Stimulated activated CD4-positive, alpha-beta T cell treated with anti-CD3 and anti-CD28 coated beads, Interleukin-12 subunit alpha, Interleukin-12 subunit beta, amount 100 ng/mL, for 4 hours (primary cell): ENCODE results near the gene ABR.

ENCODE experiments used
- DNase-seq: peaks from one replicate; pipeline ENCODE4 v3.0.0-alpha.2; 2020

Gene ABR

GRCh38 chr17:1179818-1180742 lies at the start of gene ABR:
Gene ABR, minus strand, starts transcription at chr17:1179981. Its CDS starts 254 bp downstream, at chr17:1179727.
- DNase-seq, result peak; percentile 48

GRCh38 chr17:1229349-1229899 lies 49.6 kb upstream of the ABR start:
- peak; percentile 39 for DNase-seq

DNA sequence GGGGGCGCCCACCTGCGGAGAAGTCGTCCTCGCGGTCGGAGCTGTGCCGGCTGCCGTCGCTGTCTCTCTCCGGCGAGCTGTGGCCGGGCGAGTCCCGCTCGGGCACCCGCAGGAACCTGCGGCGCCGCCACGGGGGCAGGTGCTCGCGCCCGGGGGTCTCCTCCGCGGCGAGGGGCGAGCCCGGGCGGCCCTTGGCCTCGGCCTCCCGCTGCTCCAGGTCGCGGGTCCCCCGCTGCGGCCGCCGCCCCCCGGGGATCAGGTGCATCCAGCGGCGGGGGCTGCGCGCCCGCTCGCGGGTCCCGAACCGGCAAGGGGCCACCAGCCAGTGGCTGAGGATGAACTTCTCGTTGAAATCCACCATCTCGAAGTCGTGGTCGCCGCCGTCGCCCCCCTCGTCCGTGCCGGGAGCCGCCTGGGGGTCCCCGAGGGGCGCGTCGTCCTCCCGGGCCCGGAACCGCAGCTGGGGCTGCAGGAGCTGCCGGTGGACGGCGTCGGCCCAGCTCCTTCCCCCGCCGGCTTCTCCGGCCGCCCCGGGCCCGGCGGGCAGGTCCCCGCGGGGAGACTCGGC lies 49.1 kb upstream of the ABR start:
- DNase-seq, result no peak

DNA sequence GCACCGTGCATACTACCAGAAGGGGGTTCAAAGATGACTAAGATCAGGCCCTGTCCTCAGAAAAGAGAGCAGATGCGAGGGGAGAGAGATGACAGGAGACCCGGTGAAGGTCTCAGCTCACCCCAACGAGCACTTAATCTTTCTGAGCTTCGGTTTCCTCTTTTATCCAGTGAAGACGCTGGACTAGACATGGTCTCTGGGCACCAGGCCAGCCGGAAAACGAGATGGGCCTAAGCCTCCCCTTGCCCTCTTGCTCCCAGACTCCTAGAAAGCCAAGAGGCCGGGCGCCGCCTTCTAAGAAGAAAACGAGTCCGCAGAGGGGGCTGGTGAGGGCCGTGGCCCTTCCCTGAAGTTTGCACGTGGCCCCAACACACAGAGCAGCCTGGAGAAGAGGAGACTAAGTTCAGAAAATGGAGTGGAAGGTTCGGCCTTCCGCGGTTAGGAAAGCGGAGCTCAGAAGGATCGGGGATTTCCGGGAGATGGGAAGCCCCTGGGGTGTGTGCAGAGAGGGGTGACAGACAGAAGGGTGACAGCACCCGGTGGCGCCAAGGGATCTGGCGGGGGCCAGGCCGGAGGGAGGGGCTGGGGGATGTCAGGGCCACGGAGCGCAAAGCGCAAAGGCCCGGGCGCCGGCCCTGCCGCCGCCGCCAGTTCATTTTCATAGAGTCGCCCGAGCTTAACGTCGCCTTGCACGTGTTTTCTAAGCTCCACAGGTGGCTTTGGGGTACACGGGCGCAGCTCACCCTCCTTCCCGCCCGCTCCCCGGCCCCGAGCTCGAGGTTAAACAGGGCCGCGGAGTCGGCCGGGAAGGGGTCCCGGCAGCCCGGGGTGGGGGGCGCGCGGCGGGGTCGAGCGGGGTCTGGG lies 48.4 kb upstream of the ABR start:
- DNase-seq, result no peak

- DNase-seq, result no peak
Measured at GRCh38 chr17:1227365-1227764, 47.6 kb upstream of the ABR start.

DNA sequence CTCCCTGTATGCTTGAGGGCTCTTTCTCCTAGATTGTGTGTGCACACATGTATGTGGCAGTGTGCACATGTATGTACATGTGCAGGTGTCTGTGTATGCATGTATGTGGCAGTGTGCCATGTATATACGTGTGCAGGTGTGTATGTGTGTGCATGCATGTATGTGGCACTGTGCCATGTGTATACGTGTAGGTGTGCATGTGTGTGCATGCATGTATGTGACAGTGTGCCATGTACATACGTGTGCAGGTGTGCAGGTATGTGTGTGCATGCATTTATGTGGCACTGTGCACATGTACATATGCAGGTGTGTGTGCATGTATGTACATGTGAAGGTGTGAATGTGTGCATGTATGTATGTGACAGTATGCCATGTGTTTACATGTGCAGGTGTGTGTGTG lies 46.5 kb upstream of the ABR start:
- DNase-seq, result no peak

DNA sequence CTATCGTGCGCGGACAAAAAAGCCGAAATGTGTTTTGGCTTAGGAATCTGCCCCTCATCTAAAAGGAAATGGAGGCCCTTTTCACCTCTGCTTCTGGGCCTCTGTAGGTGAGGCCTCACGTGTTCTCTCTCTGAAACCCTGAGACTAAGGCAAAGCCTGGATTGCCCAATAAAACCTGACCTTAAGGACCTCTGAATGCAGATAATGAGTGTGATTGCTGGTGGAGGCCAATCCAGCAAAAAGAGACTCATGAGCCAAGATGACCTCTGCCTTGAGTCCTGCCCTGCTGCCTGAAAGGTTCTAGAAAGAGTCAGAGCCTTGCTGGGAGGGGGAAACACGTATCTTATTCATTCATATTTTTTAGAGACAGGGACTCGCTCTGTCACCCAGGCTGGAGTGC lies 44.5 kb upstream of the ABR start:
- no peak for DNase-seq

GRCh38 chr17:1223662-1224061 lies 43.9 kb upstream of the ABR start:
- no peak for DNase-seq

GRCh38 chr17:1222321-1222720 lies 42.5 kb upstream of the ABR start:
- DNase-seq, result no peak

GRCh38 chr17:1221209-1221608 lies 41.4 kb upstream of the ABR start:
- DNase-seq, result no peak

- DNase-seq, result no peak
Measured at GRCh38 chr17:1220346-1220745, 40.6 kb upstream of the ABR start.

DNA sequence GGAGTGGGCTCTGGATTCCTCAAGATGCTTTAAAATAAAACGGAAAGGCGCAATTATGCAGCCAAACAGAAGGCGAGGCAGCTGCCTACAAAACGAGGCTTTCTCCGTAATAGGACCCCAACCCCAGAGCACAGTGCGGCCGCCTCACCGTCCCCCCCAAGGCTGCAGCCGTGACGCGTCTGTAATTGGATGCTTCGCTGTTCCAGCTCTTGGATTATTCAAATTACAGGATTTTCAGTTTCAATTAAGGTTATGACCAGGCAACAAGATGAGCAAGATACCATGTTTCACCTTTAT lies 37.3 kb upstream of the ABR start:
- DNase-seq, result no peak

- DNase-seq, result no peak
Measured at GRCh38 chr17:1216217-1217088, 36.7 kb upstream of the ABR start.

DNA sequence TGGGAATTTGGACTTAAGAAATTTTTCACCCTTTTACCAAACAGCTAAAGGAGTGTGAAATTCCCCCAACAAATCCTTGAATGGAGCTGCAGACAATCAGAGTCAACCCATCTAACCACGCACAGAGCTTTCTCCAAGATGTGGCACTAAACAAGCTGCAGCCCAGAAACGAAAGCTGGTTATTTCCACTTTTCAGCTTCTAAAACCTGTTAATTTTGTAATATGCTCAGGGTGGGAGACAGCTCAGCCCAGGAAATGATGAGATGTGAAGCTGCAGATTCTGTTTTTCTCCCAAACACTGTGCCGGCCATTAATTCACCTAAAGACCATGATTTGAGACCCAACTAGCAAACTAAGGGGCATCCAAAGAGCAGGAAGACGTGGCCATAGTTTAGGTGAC lies 33.2 kb upstream of the ABR start:
- no peak for DNase-seq

GRCh38 chr17:1211287-1211686 lies 31.5 kb upstream of the ABR start:
- DNase-seq, result no peak

DNA sequence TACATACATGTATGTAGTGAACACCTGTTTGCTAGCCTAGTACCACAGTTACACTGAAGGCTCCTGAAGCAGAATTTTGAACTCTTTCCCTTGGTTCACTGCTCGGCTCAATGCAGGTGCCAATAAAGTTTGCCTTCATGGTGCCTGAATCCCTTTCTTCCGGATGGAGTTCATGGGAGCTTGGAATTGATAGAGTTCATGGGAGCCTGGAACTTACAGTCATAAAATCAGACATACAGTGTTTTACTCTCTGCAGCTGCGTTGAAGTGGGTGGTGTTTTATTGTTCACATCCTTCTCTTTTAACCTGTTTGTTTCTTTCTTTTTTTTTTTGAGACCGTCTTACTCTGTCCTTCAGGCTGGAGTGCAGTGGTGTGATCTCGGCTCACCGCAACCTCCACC lies 29.2 kb upstream of the ABR start:
- DNase-seq, result no peak

DNA sequence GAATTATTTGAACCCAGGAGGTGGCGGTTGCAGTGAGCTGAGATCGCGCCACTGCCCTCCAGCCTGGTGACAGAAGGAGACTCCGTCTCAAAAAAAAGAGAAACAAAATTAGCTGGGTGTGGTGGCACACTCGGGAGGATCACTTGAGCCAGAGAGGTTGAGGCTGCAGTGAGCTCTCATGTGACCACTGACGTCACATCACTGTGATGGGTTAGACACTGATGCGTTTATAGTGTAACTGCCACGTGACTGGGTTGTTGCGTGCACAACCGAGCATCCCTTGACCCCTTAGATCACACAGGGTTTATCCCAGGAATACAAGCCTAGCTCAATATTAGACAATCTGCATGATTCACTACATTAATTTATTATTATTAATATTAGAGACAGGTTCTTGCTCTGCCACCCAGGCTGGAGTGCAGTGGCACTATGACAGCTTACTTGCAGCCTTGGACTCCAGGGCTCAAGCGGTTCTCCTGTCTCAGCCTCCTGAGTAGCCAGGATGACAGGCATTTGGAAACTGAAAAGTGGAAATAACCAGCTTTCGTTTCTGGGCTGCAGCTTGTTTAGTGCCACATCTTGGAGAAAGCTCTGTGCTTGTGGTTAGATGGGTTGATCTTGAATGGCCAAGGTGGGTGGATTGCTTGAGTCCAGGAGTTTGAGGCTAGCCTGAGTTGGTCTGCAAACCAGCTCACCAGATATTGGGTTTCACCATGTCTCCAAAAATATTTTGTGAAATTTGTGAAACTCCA lies 26.4 kb upstream of the ABR start:
- no peak for DNase-seq

- DNase-seq, result no peak
Measured at GRCh38 chr17:1203967-1204291, 24.1 kb upstream of the ABR start.

DNA sequence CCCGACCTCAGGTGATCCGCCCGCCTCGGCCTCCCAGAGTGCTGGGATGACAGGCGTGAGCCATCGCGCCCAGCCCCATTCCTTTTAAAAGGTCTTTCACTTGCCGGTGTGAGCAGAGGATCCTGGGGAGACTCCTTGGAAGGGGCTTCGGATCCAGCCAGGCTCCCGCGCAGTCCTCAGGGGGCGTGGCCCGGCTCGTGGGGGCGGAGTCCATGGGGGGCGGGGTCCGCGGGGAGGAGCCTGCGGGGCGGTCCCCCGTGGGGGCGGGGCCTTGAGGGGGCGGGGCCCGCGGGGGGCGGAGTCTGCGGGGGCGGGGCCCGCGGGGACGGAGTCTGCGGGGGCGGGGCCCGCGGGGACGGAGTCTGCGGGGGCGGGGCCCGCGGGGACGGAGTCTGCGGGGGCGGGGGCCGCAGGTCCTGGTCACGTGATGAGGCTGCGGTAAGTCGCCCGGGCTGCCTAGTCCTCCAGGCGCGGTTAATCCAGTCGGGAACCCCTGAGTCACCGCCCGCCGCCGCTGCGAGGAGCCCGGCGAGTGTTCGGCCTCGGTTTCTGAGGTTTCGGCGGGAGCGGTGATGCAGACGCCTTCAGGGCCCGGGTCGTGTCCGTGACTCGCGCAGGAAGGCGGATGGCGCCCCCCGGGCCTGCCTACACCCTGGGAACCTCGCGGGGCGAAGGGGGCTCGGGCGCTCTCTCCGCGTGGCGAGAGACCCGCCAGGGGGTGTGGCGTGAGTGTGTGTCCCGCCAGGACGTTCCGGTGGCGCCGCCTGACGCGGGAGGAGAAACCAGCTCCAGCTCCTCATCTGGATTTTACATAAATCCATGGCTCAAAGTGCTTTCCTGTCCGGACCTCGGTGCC lies 23.6 kb upstream of the ABR start:
- DNase-seq, result peak; percentile 40

DNA sequence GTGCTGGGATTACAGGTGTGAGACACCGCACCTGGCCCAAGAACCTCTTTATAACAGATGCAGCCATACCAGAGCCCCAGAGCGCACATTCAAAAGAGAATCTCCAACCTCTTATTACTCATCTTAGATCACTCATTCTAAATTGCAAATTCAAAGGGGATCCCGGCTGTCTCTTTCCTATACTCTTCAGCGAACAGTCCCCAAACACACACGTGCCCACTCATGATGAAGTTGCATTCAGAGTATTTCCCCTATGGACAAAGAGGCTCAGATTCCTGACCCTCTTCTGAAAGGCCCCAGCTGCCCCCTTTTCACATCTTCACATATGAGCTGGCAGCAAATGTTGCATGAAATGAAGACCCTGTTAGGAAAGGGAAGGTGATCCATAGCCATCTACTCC lies 22.5 kb upstream of the ABR start:
- DNase-seq, result no peak

DNA sequence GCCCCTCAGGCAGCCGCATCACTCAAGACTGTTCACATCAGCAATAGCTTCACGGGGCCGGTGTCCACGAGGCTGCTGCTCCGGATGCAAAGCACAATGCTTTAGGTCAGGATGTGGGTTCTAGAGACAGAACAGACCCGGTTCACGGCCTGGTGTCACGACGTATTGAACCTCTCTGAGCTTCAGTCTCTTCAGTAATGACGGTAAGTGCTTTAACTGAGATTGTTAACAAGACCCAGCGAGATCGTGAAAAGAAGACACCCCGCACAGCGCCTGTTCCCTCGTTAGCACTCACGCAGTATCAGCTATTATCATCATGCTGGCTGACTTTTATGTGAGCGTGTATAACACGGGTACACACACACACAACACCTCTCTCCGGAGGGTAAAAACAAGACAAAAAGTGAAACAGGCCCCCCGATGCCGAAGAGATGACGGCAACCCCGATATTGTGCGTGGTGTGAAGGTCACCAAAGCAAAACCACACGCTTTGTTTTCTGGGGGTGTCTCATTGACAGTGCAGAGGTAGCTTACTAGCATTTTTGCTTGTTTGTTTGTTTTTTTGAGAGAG lies 21.4 kb upstream of the ABR start:
- DNase-seq, result no peak
